ENCODE data around the gene UBE2B.
"Not testable (repeated sequence)": the region's sequence is repeated elsewhere in the genome, so short reads cannot be mapped to it uniquely, and the experiment has no call there.

The UBE2B gene

GRCh38 chr5:134345476-134345875, 25.9 kb upstream of the UBE2B start:
- H2AFZ ChIP-seq (ENCODE audit: low read depth, low read length); H3K27me3 ChIP-seq (ENCODE audit: insufficient read depth, low read length, poor library complexity); H3K79me2 ChIP-seq (ENCODE audit: insufficient read depth, low read length); H3K27ac ChIP-seq (ENCODE audit: low read length); H3K9ac ChIP-seq (ENCODE audit: low read depth, low read length); H4K20me1 ChIP-seq (ENCODE audit: insufficient read depth, low read length); H3K9me3 ChIP-seq (ENCODE audit: insufficient read depth, low read length, severe bottlenecking); H3K4me3 ChIP-seq (ENCODE audit: low read depth in 1 of 2, low read length in 2 of 2); H3K4me2 ChIP-seq (ENCODE audit: insufficient read depth, low read length); H3K4me1 ChIP-seq (ENCODE audit: insufficient read depth, low read length); DNase-seq; H3K36me3 ChIP-seq (ENCODE audit: insufficient read depth, low read length); ATAC-seq (ENCODE audit: insufficient read depth, low read depth): not testable (repeated sequence)

- H3K9ac ChIP-seq (ENCODE audit: low read depth, low read length): no peak overlapping the region
- TF ChIP-seq EZH2 (IDR thresholded peaks at IDR 0.05; ENCODE audit: borderline replicate concordance, low read depth, low read length, severe bottlenecking): no peak
- TF ChIP-seq, protein P1, sequence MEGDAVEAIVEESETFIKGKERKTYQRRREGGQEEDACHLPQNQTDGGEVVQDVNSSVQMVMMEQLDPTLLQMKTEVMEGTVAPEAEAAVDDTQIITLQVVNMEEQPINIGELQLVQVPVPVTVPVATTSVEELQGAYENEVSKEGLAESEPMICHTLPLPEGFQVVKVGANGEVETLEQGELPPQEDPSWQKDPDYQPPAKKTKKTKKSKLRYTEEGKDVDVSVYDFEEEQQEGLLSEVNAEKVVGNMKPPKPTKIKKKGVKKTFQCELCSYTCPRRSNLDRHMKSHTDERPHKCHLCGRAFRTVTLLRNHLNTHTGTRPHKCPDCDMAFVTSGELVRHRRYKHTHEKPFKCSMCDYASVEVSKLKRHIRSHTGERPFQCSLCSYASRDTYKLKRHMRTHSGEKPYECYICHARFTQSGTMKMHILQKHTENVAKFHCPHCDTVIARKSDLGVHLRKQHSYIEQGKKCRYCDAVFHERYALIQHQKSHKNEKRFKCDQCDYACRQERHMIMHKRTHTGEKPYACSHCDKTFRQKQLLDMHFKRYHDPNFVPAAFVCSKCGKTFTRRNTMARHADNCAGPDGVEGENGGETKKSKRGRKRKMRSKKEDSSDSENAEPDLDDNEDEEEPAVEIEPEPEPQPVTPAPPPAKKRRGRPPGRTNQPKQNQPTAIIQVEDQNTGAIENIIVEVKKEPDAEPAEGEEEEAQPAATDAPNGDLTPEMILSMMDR (IDR thresholded peaks at IDR 0.05; ENCODE audit: borderline replicate concordance, extremely low read depth, low read length, poor library complexity, severe bottlenecking): no peak
- no peak overlapping the region for H3K27ac ChIP-seq (ENCODE audit: low read length)
- no peaks in the 10 kb centered on the region for H3K27me3 ChIP-seq (ENCODE audit: insufficient read depth, low read length, poor library complexity)
- H3K9me3 ChIP-seq (ENCODE audit: insufficient read depth, low read length, severe bottlenecking): no peaks in the 10 kb centered on the region
- no peaks in the 10 kb centered on the region for H4K20me1 ChIP-seq (ENCODE audit: insufficient read depth, low read length)
- no peaks in the 10 kb centered on the region for H3K4me1 ChIP-seq (ENCODE audit: insufficient read depth, low read length)
- H3K36me3 ChIP-seq (ENCODE audit: insufficient read depth, low read length): no peaks in the 10 kb centered on the region; the same call in 1 of the 2 replicates
- no peaks in the 10 kb centered on the region for H3K79me2 ChIP-seq (ENCODE audit: insufficient read depth, low read length)
- H3K4me3 ChIP-seq (ENCODE audit: low read depth in 1 of 2, low read length in 2 of 2): no peak overlapping the region
- no peak for DNase-seq
- ATAC-seq (ENCODE audit: insufficient read depth, low read depth): no peak
- no peak overlapping the region for H2AFZ ChIP-seq (ENCODE audit: low read depth, low read length)
- H3K4me2 ChIP-seq (ENCODE audit: insufficient read depth, low read length): no peak overlapping the region
These were observed 25.4 kb upstream of the UBE2B start for GRCh38 chr5:134345996-134346395.

DNA sequence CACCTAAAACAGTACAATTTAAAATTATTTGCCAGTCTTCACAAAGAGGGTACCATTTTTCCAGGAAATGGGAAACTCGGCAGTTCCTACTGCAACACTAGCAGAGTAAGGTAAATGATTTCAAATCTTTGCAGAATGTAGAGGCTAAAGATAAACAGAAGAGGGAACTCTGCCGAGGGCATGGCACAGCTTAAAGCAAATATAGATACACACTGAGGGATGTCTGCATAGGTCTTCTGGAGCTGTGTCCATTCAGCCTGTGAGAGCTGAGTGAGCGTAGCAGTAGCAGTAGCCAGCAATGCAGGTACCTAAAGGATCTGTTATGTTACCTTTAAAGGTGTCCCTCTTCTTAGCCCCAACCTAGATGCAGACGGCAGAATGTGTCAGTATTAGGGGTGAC, 21.9 kb upstream of the UBE2B start:
- no peaks in the 10 kb centered on the region for H3K79me2 ChIP-seq (ENCODE audit: insufficient read depth, low read length)
- no peaks in the 10 kb centered on the region for H3K9me3 ChIP-seq (ENCODE audit: insufficient read depth, low read length, severe bottlenecking)
- no peak overlapping the region for H3K4me2 ChIP-seq (ENCODE audit: insufficient read depth, low read length)
- no peaks in the 10 kb centered on the region for H3K27me3 ChIP-seq (ENCODE audit: insufficient read depth, low read length, poor library complexity)
- DNase-seq: no peak
- no peak overlapping the region for H3K9ac ChIP-seq (ENCODE audit: low read depth, low read length)
- no peaks in the 10 kb centered on the region for H3K4me1 ChIP-seq (ENCODE audit: insufficient read depth, low read length)
- no peak overlapping the region for H2AFZ ChIP-seq (ENCODE audit: low read depth, low read length)
- ATAC-seq (ENCODE audit: insufficient read depth, low read depth): no peak
- no peaks in the 10 kb centered on the region; the same call in 1 of the 2 replicates for H3K36me3 ChIP-seq (ENCODE audit: insufficient read depth, low read length)
- H3K27ac ChIP-seq (ENCODE audit: low read length): no peak overlapping the region
- TF ChIP-seq EZH2 (IDR thresholded peaks at IDR 0.05; ENCODE audit: borderline replicate concordance, low read depth, low read length, severe bottlenecking): no peak
- TF ChIP-seq, protein P1 (IDR thresholded peaks at IDR 0.05; ENCODE audit: borderline replicate concordance, extremely low read depth, low read length, poor library complexity, severe bottlenecking): no peak
- H3K4me3 ChIP-seq (ENCODE audit: low read depth in 1 of 2, low read length in 2 of 2): no peak overlapping the region
- H4K20me1 ChIP-seq (ENCODE audit: insufficient read depth, low read length): no peaks in the 10 kb centered on the region

GRCh38 chr5:134355681-134356080, 15.7 kb upstream of the UBE2B start:
- no peaks in the 10 kb centered on the region for H3K27me3 ChIP-seq (ENCODE audit: insufficient read depth, low read length, poor library complexity)
- no peak for DNase-seq

More at GRCh38 chr5:134355681-134356080, 15.7 kb upstream of the UBE2B start:
- no peak for ATAC-seq (ENCODE audit: insufficient read depth, low read depth)
- no peaks in the 10 kb centered on the region for H3K9me3 ChIP-seq (ENCODE audit: insufficient read depth, low read length, severe bottlenecking)
- no peak overlapping the region for H3K27ac ChIP-seq (ENCODE audit: low read length)
- H3K9ac ChIP-seq (ENCODE audit: low read depth, low read length): no peak overlapping the region
- no peaks in the 10 kb centered on the region for H3K36me3 ChIP-seq (ENCODE audit: insufficient read depth, low read length)
- no peak overlapping the region for H3K4me2 ChIP-seq (ENCODE audit: insufficient read depth, low read length)
- no peaks in the 10 kb centered on the region for H4K20me1 ChIP-seq (ENCODE audit: insufficient read depth, low read length)
- TF ChIP-seq EZH2 (IDR thresholded peaks at IDR 0.05; ENCODE audit: borderline replicate concordance, low read depth, low read length, severe bottlenecking): no peak
- TF ChIP-seq, protein P1 (IDR thresholded peaks at IDR 0.05; ENCODE audit: borderline replicate concordance, extremely low read depth, low read length, poor library complexity, severe bottlenecking): no peak
- H3K4me3 ChIP-seq (ENCODE audit: low read depth in 1 of 2, low read length in 2 of 2): no peak overlapping the region
- H3K4me1 ChIP-seq (ENCODE audit: insufficient read depth, low read length): no peaks in the 10 kb centered on the region
- no peaks in the 10 kb centered on the region for H3K79me2 ChIP-seq (ENCODE audit: insufficient read depth, low read length)
- H2AFZ ChIP-seq (ENCODE audit: low read depth, low read length): no peak overlapping the region

All from DND-41 (cell line).